Activated T-helper 9 cell treated with anti-CD3 and anti-CD28 coated beads, Interleukin-2, amount 50 U/mL, for 16 hours (primary cell): ENCODE measurements around the gene MYLK.

Experiments used
- DNase-seq: peaks from one replicate; pipeline ENCODE4 v3.0.0-alpha.2; 2020; ENCODE audit warnings: low read depth

MYLK gene

DNA sequence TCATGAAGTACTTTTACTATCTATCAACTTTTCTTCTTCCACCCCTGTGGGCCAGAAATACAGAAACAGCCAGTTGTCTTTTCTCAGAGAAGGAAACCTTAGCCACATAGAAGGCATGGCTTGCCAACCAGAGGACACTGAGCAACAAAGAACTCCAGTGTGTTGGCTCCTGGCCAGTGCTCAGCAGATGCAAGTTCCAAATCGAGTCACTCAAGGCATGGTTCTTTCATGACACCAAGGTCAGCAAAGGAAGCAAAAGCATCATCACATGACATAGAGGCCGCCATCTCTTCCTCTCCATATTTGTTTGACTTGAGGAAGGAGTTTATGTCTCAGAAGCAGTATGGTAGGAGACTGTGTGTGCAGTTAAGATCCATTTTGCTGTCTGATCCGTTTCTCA, 92.2 kb downstream of the MYLK start:
- no peak for DNase-seq

GRCh38 chr3:123791417-123791816, 92.7 kb downstream of the MYLK start:
- no peak for DNase-seq

DNA sequence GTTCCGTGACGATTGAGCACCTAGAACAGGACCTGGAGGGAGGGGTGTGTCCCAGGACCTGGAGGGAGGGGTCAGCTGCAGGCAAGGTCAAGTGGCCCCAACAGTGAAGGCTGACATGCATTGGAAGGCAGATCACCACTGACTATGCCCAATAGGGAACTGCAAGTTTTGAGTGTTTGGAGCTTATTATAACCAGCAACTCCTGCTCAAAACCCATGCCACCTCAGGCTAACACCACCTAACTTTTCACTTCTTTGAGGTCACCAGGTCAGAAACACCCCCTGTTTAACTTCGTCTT, 93.1 kb downstream of the MYLK start:
- no peak for DNase-seq

DNA sequence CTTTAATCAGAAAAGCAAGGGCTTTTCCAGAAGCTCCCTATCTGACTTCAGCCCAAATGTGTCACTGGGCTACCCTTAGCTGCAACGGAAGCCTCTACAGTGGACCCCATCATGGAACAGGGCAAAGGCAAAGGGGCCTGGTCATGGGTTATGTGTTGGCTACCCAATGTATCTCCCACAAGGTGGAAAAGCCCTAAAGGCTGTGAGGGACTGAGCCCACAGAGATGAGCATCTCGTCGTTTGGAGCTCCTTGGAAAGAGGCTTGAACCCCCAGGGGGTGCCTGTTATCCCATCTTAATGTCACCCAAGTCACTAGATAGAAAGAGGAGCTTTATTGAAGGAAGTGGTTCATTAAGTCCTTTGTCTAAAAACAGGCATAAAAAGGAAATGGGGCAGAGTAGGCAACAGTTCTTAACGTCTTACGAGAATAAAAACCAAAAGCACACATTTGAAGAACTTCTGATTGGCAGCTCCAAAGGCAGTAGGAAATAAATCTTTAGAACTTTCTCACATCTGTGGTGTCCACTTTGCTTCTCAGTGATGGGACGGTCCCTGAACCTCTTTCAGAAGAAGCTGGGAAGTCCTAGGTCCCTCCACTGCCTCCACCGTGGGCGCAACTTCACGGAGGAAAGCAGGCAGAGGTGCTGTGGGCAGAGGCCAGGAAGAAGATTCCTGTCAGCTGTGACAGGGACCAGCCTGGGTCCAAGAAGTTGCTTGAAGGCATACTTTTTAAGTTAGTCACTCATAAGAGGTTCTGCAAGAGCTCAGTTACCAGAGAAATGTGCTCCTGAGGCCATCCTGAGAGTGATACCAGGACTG, 93.7 kb downstream of the MYLK start:
- DNase-seq: no peak

GRCh38 chr3:123789760-123790159, 94.4 kb downstream of the MYLK start:
- DNase-seq: no peak

GRCh38 chr3:123789160-123789559, 95.0 kb downstream of the MYLK start:
- no peak for DNase-seq

GRCh38 chr3:123788710-123789109, 95.4 kb downstream of the MYLK start:
- no peak for DNase-seq

GRCh38 chr3:123787133-123787532, 97.0 kb downstream of the MYLK start:
- DNase-seq: no peak

GRCh38 chr3:123785602-123786001, 98.5 kb downstream of the MYLK start:
- no peak for DNase-seq

- DNase-seq: no peak
These were observed 100.3 kb downstream of the MYLK start for GRCh38 chr3:123783811-123784210.

GRCh38 chr3:123783050-123783689, 101.0 kb downstream of the MYLK start:
- DNase-seq: no peak

DNA sequence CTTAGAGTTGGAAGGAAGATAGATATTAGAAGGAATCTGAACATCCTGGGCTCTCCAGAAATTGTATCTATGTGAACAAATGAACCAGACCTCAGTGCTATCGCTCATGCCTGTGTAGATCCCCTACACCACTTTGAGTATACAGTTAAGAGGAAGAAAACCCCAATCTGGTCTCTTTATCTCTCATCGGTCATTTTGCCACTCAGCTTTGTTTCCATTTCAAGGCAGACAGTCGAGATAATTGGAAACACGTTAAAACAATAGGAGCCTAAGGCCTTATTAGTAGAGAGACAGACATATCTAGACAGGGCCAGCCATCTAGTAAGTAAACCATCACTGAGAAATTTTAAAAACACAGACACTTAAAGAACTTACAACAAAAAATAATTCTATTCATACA, 101.6 kb downstream of the MYLK start:
- DNase-seq: no peak

- DNase-seq: no peak
These were observed 102.4 kb downstream of the MYLK start for GRCh38 chr3:123781571-123782275.

GRCh38 chr3:123781138-123781537, 103.0 kb downstream of the MYLK start:
- DNase-seq: no peak

GRCh38 chr3:123780656-123781055, 103.5 kb downstream of the MYLK start:
- DNase-seq: no peak

DNA sequence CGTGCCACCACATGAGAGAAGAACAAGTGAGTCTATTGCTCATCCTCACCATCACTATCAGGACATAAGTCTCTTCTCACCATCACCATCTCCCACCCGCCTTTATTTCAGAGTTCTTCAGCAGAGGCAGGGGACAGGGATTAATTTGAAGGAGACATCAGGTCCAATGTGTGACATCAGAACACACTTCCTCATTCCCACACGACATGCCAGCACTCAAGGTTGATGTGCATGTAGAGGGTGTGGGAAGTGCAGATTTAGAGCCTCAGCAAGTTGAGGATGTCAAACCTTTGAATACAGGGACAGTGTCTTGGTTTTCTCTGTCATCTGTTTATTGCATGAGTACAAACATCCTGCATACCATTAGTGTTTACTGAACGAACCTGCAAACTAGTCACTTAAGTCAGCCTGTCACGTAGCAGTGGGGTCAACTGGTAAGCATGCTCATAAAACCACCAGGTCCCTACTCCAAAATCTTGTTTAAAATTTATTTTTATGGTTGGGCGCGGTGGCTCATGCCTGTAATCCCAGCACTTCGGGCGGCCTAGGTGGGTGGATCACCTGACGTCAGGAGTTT, 104.4 kb downstream of the MYLK start:
- DNase-seq: no peak

DNA sequence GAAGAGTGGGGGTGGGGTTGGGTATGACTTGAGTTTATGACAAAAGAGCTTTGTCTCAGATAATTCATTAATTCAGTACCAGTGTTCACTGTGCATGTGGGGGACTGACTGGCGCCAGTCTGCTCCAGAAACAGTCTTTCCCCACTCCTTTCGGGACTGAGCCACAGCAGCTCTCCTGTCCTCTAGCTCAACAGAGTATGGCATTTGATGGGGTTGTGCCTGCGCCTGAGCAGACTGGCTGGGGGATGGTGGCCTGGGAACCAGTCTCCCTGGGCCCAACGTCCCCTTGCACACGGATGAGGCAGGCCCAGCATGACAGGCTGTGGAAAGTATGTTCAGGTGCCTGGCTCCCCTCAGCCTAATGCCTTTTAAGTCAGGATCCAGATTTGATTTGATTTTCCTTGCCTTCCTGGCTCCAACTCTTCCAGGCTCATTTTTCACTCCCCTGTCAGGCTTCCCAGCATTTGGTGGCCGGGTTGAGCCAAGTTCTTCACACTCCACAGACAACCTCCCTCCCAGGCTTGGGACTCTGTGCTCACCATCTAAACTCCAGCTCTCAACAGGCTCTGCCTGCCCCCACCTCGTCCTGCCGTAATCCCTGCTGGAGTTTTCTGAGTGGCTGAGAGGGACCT, 105.0 kb downstream of the MYLK start:
- DNase-seq: no peak

GRCh38 chr3:123778525-123778924, 105.6 kb downstream of the MYLK start:
- DNase-seq: no peak

- no peak for DNase-seq
These were observed 107.9 kb downstream of the MYLK start for GRCh38 chr3:123776071-123776782.

- no peak for DNase-seq
These were observed 109.7 kb downstream of the MYLK start for GRCh38 chr3:123774474-123774873.

DNA sequence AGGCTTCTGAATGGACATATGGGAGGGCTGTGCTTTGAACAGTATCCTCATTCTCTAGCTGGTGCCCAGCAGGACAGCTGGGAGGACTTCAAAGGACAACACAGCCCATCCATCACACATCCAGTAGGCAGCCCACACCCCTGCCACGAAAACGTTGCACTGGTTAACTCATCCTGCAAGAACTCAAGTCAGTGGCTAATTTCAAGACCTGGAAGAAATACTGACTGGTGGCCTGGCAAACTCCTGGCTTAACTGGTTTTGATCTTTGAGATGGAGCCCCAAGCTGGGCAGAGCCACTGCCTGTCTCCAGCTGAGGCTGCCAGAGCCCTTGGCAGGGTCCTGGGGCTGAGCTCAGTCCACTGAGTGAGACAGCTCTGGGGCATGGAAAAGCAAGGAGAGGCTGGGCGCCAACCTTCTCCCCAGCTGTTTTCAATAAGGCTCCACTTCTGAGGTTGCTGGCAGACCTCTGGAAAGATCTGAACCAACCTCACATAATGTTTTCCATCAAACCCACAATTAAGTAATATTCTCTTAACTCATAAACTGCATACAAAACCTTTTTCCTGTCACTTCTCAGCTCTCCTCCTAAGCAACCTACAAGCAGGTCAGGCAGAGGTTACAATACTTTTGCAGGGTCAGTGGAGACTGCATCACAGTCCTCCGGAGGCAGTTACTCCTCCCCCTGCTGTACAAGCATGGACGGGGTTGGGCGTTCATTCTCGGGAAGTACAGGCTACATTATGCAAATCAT, 110.3 kb downstream of the MYLK start:
- no peak for DNase-seq
